HG03442 (cell line): ENCODE results near the gene ARHGAP28.
"Not testable (repeated sequence)": the region's sequence is repeated elsewhere in the genome, so short reads cannot be mapped to it uniquely, and the experiment has no call there.

Experiments
- ATAC-seq: cut with Tn5 transposase; IDR thresholded peaks from one replicate; pipeline ENCODE4 v1.9.1; 2021; ENCODE audit warnings: mild to moderate bottlenecking, moderate library complexity; ENCODE audit not compliant: unreplicated experiment

ARHGAP28 gene

GRCh38 chr18:6891788-6892187 is 162.3 kb downstream of the ARHGAP28 start:
- ATAC-seq: no peak

GRCh38 chr18:6901286-6901926 is 171.9 kb downstream of the ARHGAP28 start:
- ATAC-seq: no peak

- no peak for ATAC-seq
Measured at GRCh38 chr18:6917072-6917471, 187.6 kb downstream of the ARHGAP28 start.

- ATAC-seq: no peak
Measured at GRCh38 chr18:6920099-6920955, 190.8 kb downstream of the ARHGAP28 start.

- ATAC-seq: no peak
Measured at GRCh38 chr18:6921571-6921970, 192.1 kb downstream of the ARHGAP28 start.

GRCh38 chr18:6923220-6923619 is 193.7 kb downstream of the ARHGAP28 start:
- ATAC-seq: no peak

- no peak for ATAC-seq
Measured at GRCh38 chr18:6927153-6927552, 197.6 kb downstream of the ARHGAP28 start.

GRCh38 chr18:6928359-6928758 is 198.8 kb downstream of the ARHGAP28 start:
- ATAC-seq: no peak

GRCh38 chr18:6929370-6930102 is 200.0 kb downstream of the ARHGAP28 start:
- ATAC-seq: no peak

- ATAC-seq: no peak
Measured at GRCh38 chr18:6934859-6935258, 205.3 kb downstream of the ARHGAP28 start.

GRCh38 chr18:6938003-6938402 is 208.5 kb downstream of the ARHGAP28 start:
- no peak for ATAC-seq

- not testable (repeated sequence) for ATAC-seq
Measured at GRCh38 chr18:6938403-6938802, 208.9 kb downstream of the ARHGAP28 start.

GRCh38 chr18:6939972-6940371 is 210.5 kb downstream of the ARHGAP28 start:
- ATAC-seq: no peak

- no peak for ATAC-seq
Measured at GRCh38 chr18:6940451-6940850, 210.9 kb downstream of the ARHGAP28 start.

- no peak for ATAC-seq
Measured at GRCh38 chr18:6941996-6942395, 212.5 kb downstream of the ARHGAP28 start.

- no peak for ATAC-seq
Measured at GRCh38 chr18:6942742-6943141, 213.2 kb downstream of the ARHGAP28 start.

GRCh38 chr18:6943143-6943542 is 213.6 kb downstream of the ARHGAP28 start:
- no peak for ATAC-seq

GRCh38 chr18:6947338-6948030 is 218.0 kb downstream of the ARHGAP28 start:
- ATAC-seq: no peak

- no peak for ATAC-seq
Measured at GRCh38 chr18:6948281-6949055, 219.0 kb downstream of the ARHGAP28 start.
